HG03457 (cell line): ENCODE measurements around the gene TRUB1.
"Not testable (repeated sequence)": the region's sequence is repeated elsewhere in the genome, so short reads cannot be mapped to it uniquely, and the experiment has no call there.

Experiments
- ATAC-seq: cut with Tn5 transposase; IDR thresholded peaks from one replicate; pipeline ENCODE4 v1.9.1; 2021; ENCODE audit warnings: moderate number of reproducible peaks; ENCODE audit not compliant: unreplicated experiment

Gene TRUB1

GRCh38 chr10:114937962-114938855 lies at the start of gene TRUB1:
Gene TRUB1, plus strand, starts transcription at chr10:114938195. Its CDS starts 59 bp downstream, at chr10:114938254.
- peak; percentile 100 for ATAC-seq

GRCh38 chr10:114893251-114893650 lies 44.7 kb upstream of the TRUB1 start:
- ATAC-seq: no peak

GRCh38 chr10:114894911-114895310 lies 43.1 kb upstream of the TRUB1 start:
- ATAC-seq: no peak

- not testable (repeated sequence) for ATAC-seq
These were observed 41.0 kb upstream of the TRUB1 start for GRCh38 chr10:114897011-114897410.

- ATAC-seq: no peak
These were observed 40.4 kb upstream of the TRUB1 start for GRCh38 chr10:114897593-114897992.

- no peak for ATAC-seq
These were observed 38.0 kb upstream of the TRUB1 start for GRCh38 chr10:114899982-114900381.

GRCh38 chr10:114900658-114901057 lies 37.3 kb upstream of the TRUB1 start:
- ATAC-seq: no peak

- ATAC-seq: no peak
These were observed 35.8 kb upstream of the TRUB1 start for GRCh38 chr10:114902151-114902550.

GRCh38 chr10:114905450-114905849 lies 32.5 kb upstream of the TRUB1 start:
- no peak for ATAC-seq

GRCh38 chr10:114906981-114907380 lies 31.0 kb upstream of the TRUB1 start:
- ATAC-seq: no peak

- no peak for ATAC-seq
These were observed 29.1 kb upstream of the TRUB1 start for GRCh38 chr10:114908896-114909295.

GRCh38 chr10:114911052-114911711 lies 26.8 kb upstream of the TRUB1 start:
- no peak for ATAC-seq

GRCh38 chr10:114911801-114912469 lies 26.1 kb upstream of the TRUB1 start:
- no peak for ATAC-seq

GRCh38 chr10:114912470-114912859 lies 25.5 kb upstream of the TRUB1 start:
- no peak for ATAC-seq

- ATAC-seq: no peak
These were observed 23.4 kb upstream of the TRUB1 start for GRCh38 chr10:114914560-114914959.

GRCh38 chr10:114915294-114915693 lies 22.7 kb upstream of the TRUB1 start:
- ATAC-seq: no peak

GRCh38 chr10:114916653-114917052 lies 21.3 kb upstream of the TRUB1 start:
- no peak for ATAC-seq

GRCh38 chr10:114917459-114917858 lies 20.5 kb upstream of the TRUB1 start:
- ATAC-seq: no peak

GRCh38 chr10:114917927-114918672 lies 19.9 kb upstream of the TRUB1 start:
- no peak for ATAC-seq

- no peak for ATAC-seq
These were observed 17.5 kb upstream of the TRUB1 start for GRCh38 chr10:114920459-114920858.

GRCh38 chr10:114922003-114922402 lies 16.0 kb upstream of the TRUB1 start:
- ATAC-seq: no peak
